Spleen (tissue), 11 donors: ENCODE measurements around the gene NUDCD2. TPM values are rescaled to one million over a fixed set of nuclear protein-coding genes. Genes with fewer than 3 reads are reported as not detected.
"Not testable (repeated sequence)": the region's sequence is repeated elsewhere in the genome, so short reads cannot be mapped to it uniquely, and the experiment has no call there.

Source experiments
- DNase-seq: peaks from one replicate; pipeline ENCODE4 v3.0.0-alpha.2; 2020
- H3K27ac ChIP-seq, 8 donors: fragments of 200-600 bp; sonication (generic) in 7 of 8; 1 replicate in 4 of 8; 2 replicates in 4 of 8; pipeline versions ENCODE4 v1.5.0 to v1.8.0; 2016 to 2021; ENCODE audit warnings: inconsistent platforms in 4 of 8, mild to moderate bottlenecking in 4 of 8, moderate library complexity in 1 of 8
- H3K27me3 ChIP-seq, 7 donors: fragments of 200-600 bp; sonication (generic) in 6 of 7; replicated peaks in 1 of 7; 1 replicate in 4 of 7; 2 replicates in 3 of 7; pipeline versions ENCODE4 v1.5.0 to v1.8.0; 2016 to 2021; ENCODE audit warnings: inconsistent platforms in 3 of 7, mild to moderate bottlenecking in 1 of 7
- H3K36me3 ChIP-seq, 6 donors: fragments of 200-600 bp; sonication (generic) in 5 of 6; 1 replicate in 4 of 6; 2 replicates in 2 of 6; pipeline versions ENCODE4 v1.5.0 to v1.8.0; 2016 to 2021; ENCODE audit warnings: inconsistent platforms in 2 of 6
- H3K4me1 ChIP-seq, 6 donors: fragments of 200-600 bp; sonication (generic) in 5 of 6; 1 replicate in 3 of 6; 2 replicates in 3 of 6; pipeline versions ENCODE4 v1.5.0 to v1.8.0; 2016 to 2021; ENCODE audit warnings: inconsistent platforms in 3 of 6
- H3K4me3 ChIP-seq, 8 donors: fragments of 200-600 bp; sonication (generic) in 7 of 8; 1 replicate in 4 of 8; 2 replicates in 4 of 8; pipeline versions ENCODE4 v1.5.0 to v1.8.0; 2016 to 2021; ENCODE audit warnings: inconsistent platforms in 4 of 8, mild to moderate bottlenecking in 4 of 8, moderate library complexity in 2 of 8
- H3K9me3 ChIP-seq, 8 donors: fragments of 200-600 bp; sonication (generic) in 7 of 8; 1 replicate in 4 of 8; 2 replicates in 4 of 8; pipeline versions ENCODE4 v1.5.0 to v1.8.0; 2016 to 2021; ENCODE audit warnings: inconsistent platforms in 4 of 8
- POLR2A ChIP-seq, 3 donors: fragments of 450-650 bp; IDR thresholded peaks; one replicate each; pipeline ENCODE4 v1.5.1; 2017; ENCODE audit warnings: antibody characterized with exemption in 3 of 3, mild to moderate bottlenecking in 1 of 3
- POLR2AphosphoS5 ChIP-seq, 3 donors: sonication (generic); formaldehyde crosslinking; IDR thresholded peaks; one replicate each; pipeline ENCODE4 v1.5.1; 2017; ENCODE audit warnings: antibody characterized with exemption in 3 of 3
- whole genome bisulfite sequencing, 5 donors: extraction: QIAGEN DNeasy Blood & Tissue Kit in 3 of 5; methylation state at CpG; one replicate each; pipeline versions ENCODE4 v1.1.5 to v1.1.7; 2013 to 2018; 5-methylcytosine and 5-hydroxymethylcytosine counted together
- intact Hi-C: fragments of 100-400 bp; cut with DNase I; formaldehyde crosslinking; loops from one replicate; pipeline ENCODE4 v1.15.0; 2023; ENCODE audit warnings: low total_unique reads
- polyA plus RNA-seq, 3 donors: library from polyadenylated mRNA; stranded (reverse); fragments of 200-250 nt; gene quantifications; one replicate each; pipeline ENCODE4 v1.2.1, GENCODE V29; 2013
- total RNA-seq, 7 donors: library from RNA; depleted of rRNA in 3 of 7; stranded (reverse); fragments of >200 nt in 3 of 7; fragmentation: NEBNext Ultra II Directional in 4 of 7; extraction: Animal tissue kit (Norgen Biotek cat#: 25700) in 4 of 7; gene quantifications; one replicate each; pipeline versions ENCODE4 v1.1.0 to v1.2.1, GENCODE V29; 2016 to 2021
- TF ChIP-seq, protein P1 (sequence below), 11 experiments: fragments of 200-600 bp in 7 of 11; fragments of 450-650 bp in 4 of 11; sonication (generic) in 4 of 11; IDR thresholded peaks in 8 of 11; conservative IDR thresholded peaks in 3 of 11; 1 replicate in 7 of 11; 2 replicates in 4 of 11; pipeline versions ENCODE4 v1.4.0 to v1.8.0; 2016 to 2021; ENCODE audit warnings: antibody characterized with exemption in 11 of 11, inconsistent platforms in 4 of 11, mild to moderate bottlenecking in 1 of 11
- donor health status: healthy with polysubstance abuse.
- donor health status: DM: no; HTN: no; CAD: no; lungs with moderate emphysema.
- donor health status: DM: no; HTN: no; CAD: no.
- donor health status: Bipolar disorder and iron deficiency.
- donor health status: healthy.
- donor health status: DM: no; HTN: no; CAD: no.
- donor health status: DM: yes; HTN: yes; CAD: no.

Gene NUDCD2
- total and polyA plus RNA-seq, 10 donors = 5.8 to 25.9 (median 11.1) TPM

DNA sequence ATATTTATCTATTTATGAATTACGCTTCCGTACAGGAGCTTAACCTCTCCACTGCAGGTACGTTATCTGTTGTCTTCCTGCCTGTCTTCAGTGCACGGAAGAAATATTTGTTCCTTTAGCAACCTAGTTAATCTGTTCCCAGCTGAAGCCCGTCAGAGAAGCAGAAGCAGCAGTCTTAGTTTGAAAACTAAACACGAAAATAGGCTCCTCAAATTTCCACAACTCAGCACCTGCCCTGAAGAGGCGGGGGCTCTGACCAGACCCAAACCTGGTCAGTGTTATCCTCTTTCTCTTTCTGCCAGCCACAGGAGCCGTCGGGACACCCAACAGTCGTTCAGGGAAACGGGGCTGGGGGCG, 462 bp downstream of the NUDCD2 start:
- Histone ChIP-seq H3K27me3 (no peaks in the 10 kb centered on the region), H3K36me3 (peaks cover 0 to 26% (median 16%) of the 10 kb centered on the region in 6 donors), H3K4me1 (peaks cover 25 to 61% (median 37%) of the 10 kb centered on the region in 6 donors), H3K9me3 (no peaks in the 10 kb centered on the region), H3K4me3 (peak overlapping the region; percentile 49 to 79 (median 62)), H3K27ac (peak overlapping the region; percentile 93 to 99 (median 97))
- intact Hi-C loops = no loop called here
- no peak for TF ChIP-seq POLR2A (IDR thresholded peaks at IDR 0.05)
- TF ChIP-seq, protein P1, sequence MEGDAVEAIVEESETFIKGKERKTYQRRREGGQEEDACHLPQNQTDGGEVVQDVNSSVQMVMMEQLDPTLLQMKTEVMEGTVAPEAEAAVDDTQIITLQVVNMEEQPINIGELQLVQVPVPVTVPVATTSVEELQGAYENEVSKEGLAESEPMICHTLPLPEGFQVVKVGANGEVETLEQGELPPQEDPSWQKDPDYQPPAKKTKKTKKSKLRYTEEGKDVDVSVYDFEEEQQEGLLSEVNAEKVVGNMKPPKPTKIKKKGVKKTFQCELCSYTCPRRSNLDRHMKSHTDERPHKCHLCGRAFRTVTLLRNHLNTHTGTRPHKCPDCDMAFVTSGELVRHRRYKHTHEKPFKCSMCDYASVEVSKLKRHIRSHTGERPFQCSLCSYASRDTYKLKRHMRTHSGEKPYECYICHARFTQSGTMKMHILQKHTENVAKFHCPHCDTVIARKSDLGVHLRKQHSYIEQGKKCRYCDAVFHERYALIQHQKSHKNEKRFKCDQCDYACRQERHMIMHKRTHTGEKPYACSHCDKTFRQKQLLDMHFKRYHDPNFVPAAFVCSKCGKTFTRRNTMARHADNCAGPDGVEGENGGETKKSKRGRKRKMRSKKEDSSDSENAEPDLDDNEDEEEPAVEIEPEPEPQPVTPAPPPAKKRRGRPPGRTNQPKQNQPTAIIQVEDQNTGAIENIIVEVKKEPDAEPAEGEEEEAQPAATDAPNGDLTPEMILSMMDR (IDR thresholded peaks at IDR 0.05 in 8 of 11, conservative IDR thresholded peaks at IDR 0.05 in 3 of 11) = no peak
- TF ChIP-seq POLR2AphosphoS5 (IDR thresholded peaks at IDR 0.05) = no peak
- DNase-seq = no peak
- 0 to 1% (median 0%) methylated on average over 12 of the region's 12 CpGs for WGBS, 5 donors

DNA sequence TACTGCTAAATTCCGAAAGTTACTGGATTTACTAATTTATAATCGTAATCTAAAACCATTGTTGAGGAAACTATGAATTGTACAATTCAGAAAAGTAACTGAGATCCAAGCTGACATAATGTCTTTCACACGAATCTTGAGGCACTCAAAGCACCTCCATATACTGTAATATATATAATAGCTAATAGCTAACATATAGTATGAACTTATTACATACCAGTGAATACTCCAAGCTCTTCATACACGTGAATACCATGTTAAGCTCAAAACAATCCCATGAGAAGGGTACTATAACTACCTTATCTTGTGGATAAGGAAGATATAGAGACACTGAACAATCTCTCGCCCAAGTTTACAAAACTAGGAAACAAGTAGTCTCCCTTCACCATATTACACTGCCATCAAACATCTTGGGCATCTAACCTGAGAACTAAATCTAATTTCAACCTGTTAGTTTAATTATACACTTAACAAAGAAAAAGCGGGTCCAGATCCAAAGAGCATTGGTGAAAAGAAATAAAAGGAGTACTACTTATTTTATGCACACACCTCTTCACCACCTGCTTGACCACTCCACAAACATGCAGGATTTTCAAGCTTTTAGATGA, 1.0 kb downstream of the NUDCD2 start:
- peak overlapping the region; percentile 93 to 99 (median 97) for H3K27ac ChIP-seq
- no peak for TF ChIP-seq POLR2AphosphoS5 (IDR thresholded peaks at IDR 0.05)
- TF ChIP-seq, protein P1 (IDR thresholded peaks at IDR 0.05 in 8 of 11, conservative IDR thresholded peaks at IDR 0.05 in 3 of 11) = no peak
- no peak for TF ChIP-seq POLR2A (IDR thresholded peaks at IDR 0.05)
- no peaks in the 10 kb centered on the region for H3K9me3 ChIP-seq
- H3K27me3 ChIP-seq = no peaks in the 10 kb centered on the region
- peaks cover 25 to 61% (median 37%) of the 10 kb centered on the region in 6 donors for H3K4me1 ChIP-seq
- intact Hi-C loops = no loop called here
- DNase-seq = no peak
- WGBS, 5 donors = 33 to 42% (median 40%) methylated on average over 6 of the region's 6 CpGs
- peak overlapping the region; percentile 49 to 79 (median 62) for H3K4me3 ChIP-seq
- H3K36me3 ChIP-seq = peaks cover 0 to 30% (median 18%) of the 10 kb centered on the region in 6 donors

GRCh38 chr5:163456840-163457239, 3.1 kb downstream of the NUDCD2 start:
- H3K9me3 ChIP-seq = no peaks in the 10 kb centered on the region
- peaks cover 25 to 49% (median 34%) of the 10 kb centered on the region in 6 donors for H3K4me1 ChIP-seq
- no peak for DNase-seq
- TF ChIP-seq, protein P1 (IDR thresholded peaks at IDR 0.05 in 8 of 11, conservative IDR thresholded peaks at IDR 0.05 in 3 of 11) = no peak
- TF ChIP-seq POLR2A (IDR thresholded peaks at IDR 0.05) = no peak
- no peak for TF ChIP-seq POLR2AphosphoS5 (IDR thresholded peaks at IDR 0.05)
- intact Hi-C loops = no loop called here
- no peak overlapping the region for H3K4me3 ChIP-seq
- no peak overlapping the region for H3K27ac ChIP-seq
- peaks cover 0 to 51% (median 28%) of the 10 kb centered on the region in 6 donors for H3K36me3 ChIP-seq
- H3K27me3 ChIP-seq = no peaks in the 10 kb centered on the region
- WGBS, 5 donors = 92 to 97% (median 96%) methylated on average over 7 of the region's 7 CpGs

- peaks cover 0 to 58% (median 31%) of the 10 kb centered on the region in 6 donors for H3K36me3 ChIP-seq
- no peaks in the 10 kb centered on the region for H3K9me3 ChIP-seq
- intact Hi-C loops = no loop called here
- no peaks in the 10 kb centered on the region for H3K27me3 ChIP-seq
- H3K4me3 ChIP-seq = no peak overlapping the region
- H3K27ac ChIP-seq = no peak overlapping the region
- no peak for DNase-seq
- peaks cover 24 to 42% (median 27%) of the 10 kb centered on the region in 6 donors for H3K4me1 ChIP-seq
- TF ChIP-seq, protein P1 (IDR thresholded peaks at IDR 0.05 in 8 of 11, conservative IDR thresholded peaks at IDR 0.05 in 3 of 11) = no peak
- no peak for TF ChIP-seq POLR2AphosphoS5 (IDR thresholded peaks at IDR 0.05)
- TF ChIP-seq POLR2A (IDR thresholded peaks at IDR 0.05) = no peak
- WGBS, 5 donors = 88 to 96% (median 91%) methylated on average over 2 of the region's 2 CpGs
These were observed 3.8 kb downstream of the NUDCD2 start for GRCh38 chr5:163456029-163456589.

DNA sequence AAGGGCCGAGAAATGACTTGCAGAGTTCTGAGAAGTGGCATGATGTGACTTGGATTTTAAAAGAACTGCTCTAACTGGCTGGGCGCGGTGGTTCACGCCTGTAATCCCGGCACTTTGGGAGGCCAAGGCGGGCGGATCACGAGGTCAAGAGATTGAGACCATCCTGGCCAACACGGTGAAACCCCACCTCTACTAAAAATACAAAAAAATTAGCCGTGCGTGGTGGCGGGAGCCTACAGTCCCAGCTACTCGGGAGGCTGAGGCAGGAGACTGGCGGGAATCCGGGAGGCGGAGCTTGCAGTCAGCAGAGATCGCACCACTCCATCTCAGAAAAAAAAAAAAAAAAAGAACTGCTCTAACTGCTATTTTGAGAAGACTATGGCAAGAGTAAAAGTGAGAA, 4.5 kb downstream of the NUDCD2 start:
- 94 to 99% (median 97%) methylated on average over 17 of the region's 17 CpGs for WGBS, 5 donors
- H3K9me3 ChIP-seq, H3K27ac ChIP-seq, DNase-seq, H3K4me3 ChIP-seq, intact Hi-C loops, H3K27me3 ChIP-seq: not testable (repeated sequence)
- peaks cover 19 to 35% (median 21%) of the 10 kb centered on the region in 6 donors for H3K4me1 ChIP-seq
- peaks cover 0 to 65% (median 31%) of the 10 kb centered on the region in 6 donors for H3K36me3 ChIP-seq
